ENCODE data around the gene FAM181A.

The FAM181A gene

DNA sequence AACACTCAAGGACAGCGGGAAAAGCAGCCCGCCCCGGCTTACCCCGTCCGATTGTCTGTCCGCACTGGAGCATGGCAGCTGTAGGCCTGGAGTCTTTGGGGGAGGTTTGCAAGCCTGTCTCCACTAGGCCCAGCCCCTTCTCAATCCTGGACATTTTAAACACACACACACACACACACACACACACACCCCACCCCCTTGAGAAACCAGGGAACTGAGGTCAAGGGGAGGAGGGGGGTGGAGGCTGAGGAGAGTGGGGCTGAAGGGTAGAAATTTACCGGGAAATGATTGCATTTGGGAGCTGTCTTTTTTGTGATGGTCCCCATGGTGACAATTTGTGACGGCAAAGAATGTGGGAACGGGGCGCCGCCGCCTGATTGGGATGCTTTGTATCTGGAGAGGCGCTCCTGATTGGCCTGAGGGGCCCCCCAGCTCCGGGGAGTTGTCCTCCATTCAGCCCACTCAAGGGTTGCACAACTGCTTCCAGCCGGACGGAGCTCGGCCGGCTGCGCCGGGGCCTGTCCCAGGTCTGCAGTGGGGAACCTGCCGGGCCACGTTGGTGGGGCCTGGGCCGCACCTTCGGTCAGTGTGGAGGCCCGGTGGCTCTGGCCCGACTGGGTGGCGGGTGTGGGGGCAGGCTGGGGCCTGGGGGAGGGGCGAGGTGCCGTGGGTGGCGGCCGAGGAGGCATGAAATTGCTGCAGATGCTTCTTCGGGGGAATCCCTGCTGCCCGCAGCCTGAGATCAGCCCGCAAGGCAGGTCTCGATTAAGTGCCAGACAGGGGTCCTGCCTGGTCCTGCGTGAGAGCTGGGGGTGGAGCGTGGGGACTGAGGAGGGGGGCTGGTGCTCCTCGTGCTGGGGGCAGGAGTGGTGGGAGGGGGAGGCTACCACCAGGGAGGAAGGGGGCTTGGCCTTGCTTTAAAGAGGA is at the start of gene FAM181A:
Gene FAM181A (plus strand): TSS at position 472 of the 927 bp plus-strand sequence. CDS start 942 bp downstream, outside the sequence.
- no peak for FAIRE-seq

- FAIRE-seq = no peak
Observed at GRCh38 chr14:93878212-93878611, 48.9 kb upstream of the FAM181A start.

GRCh38 chr14:93878871-93879270 is 48.3 kb upstream of the FAM181A start:
- no peak for FAIRE-seq

- FAIRE-seq = no peak
Observed at GRCh38 chr14:93879362-93879983, 47.7 kb upstream of the FAM181A start.

GRCh38 chr14:93880021-93880820 is 46.9 kb upstream of the FAM181A start:
- no peak for FAIRE-seq

DNA sequence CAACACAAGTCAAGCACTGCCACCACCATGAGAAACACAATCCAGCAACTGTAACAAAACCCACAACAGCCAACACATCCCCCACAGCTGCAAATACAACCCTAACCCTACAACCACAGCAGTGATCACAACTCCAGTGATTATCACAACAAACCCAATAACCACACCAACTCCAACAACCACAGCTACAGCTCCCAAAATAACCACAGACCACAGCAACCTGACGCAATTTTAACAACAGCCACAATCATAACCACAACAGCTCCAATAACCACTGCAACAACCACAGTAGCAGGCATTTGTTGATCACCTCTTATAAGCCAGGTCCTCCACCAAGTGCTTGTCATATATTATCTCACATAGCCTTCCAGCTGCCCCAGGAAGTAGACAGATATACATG is 42.2 kb upstream of the FAM181A start:
- no peak for FAIRE-seq

- no peak for FAIRE-seq
Observed at GRCh38 chr14:93888995-93889394, 38.1 kb upstream of the FAM181A start.

- FAIRE-seq = no peak
Observed at GRCh38 chr14:93889739-93890483, 37.2 kb upstream of the FAM181A start.

DNA sequence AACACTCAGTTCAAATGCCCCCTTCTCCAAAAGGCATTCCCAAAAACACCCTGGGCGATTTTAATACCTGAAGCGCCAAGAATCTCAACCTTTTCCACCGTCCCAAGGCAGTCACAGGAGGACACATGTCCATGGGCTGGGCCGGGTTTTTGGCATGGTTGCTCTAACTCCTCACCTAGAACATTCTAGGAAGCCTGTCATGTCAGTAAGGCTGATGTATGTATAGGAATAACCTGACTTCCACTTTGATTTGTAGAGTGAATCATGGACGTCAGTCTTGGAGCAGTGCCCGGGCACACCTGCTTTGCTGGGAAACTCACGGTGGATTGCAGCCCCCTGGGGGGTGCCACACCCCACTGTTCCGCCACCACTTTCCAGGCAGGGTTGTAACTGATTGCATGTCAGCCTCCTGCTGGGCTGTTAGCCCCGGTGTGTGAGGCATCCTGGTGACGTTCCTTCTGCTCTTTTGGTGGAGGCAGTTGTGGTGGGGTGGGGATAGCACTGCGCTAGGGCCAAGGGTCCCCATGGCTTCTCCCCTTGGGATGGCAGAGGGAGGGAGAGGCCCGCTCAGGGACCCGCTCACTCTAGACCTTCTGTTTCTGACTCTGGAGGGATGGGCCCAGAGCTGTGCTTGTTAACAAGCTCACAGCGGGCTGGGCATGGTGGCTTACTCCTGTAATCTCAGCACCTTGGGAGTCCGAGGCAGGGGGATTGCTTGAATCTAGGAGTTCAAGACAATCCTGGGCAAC is 35.2 kb upstream of the FAM181A start:
- FAIRE-seq = no peak

DNA sequence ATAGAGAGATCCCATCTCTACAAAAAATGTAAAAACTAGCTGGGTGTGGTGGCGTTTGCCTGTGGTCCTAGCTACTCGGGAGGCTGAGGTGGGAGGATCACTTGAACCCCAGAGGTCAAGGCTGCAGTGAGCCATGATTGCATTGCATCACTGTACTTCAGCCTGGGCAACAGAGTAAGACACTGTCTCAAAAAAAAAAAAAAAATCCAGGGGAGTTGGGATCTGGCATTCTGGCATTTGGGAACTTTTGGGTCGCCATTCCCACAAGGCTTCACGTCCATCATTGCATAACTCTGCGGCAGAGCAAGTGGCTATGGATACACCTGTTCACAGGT is 34.7 kb upstream of the FAM181A start:
- FAIRE-seq = no peak

- FAIRE-seq = no peak
Observed at GRCh38 chr14:93892923-93893558, 34.1 kb upstream of the FAM181A start.

DNA sequence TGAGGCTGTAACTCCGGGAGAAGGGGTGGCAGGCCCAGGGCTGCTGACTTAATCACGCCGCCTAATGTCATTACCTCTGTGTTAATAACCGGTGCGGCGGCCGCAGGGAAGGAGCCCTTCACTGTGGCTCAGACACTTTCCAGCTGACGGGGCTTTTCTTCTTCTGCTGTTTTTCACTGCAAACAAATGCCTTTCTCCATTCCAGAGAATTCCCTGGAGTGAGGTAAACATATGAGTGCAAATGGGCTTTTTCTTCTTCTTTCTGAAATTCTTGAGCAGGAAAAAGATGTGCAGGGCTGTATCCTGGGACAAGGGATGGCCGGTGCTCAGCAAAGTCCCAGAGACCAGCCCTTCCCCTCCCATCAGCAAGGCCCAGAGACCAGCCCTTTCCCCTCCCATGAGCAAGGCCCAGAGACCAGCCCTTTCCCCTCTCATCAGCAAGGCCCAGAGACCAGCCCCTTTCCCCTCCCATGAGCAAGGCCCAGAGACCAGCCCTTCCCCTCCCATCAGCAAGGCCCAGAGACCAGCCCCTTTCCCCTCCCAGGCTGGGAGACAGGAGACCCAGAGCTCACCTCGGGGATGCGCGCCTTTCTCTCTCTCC is 33.4 kb upstream of the FAM181A start:
- no peak for FAIRE-seq

GRCh38 chr14:93895023-93895604 is 32.0 kb upstream of the FAM181A start:
- FAIRE-seq = no peak

DNA sequence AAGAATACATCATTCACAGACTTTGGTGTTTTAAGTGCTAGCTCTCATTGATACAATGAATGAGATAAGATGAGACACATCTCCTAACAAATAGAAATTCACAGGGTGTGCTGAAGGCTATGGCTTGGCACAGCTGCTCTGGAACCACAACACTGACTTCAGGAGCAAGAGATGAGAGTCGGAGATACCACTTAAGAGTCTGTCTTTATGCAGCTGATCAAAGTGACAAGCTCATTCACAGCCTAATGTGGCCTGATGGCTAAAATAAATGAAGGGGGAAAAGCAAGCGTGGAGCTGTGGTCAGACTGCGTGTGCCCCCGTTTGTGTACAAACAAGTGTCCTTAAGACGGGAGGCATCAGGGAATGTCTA is 29.7 kb upstream of the FAM181A start:
- FAIRE-seq = no peak

DNA sequence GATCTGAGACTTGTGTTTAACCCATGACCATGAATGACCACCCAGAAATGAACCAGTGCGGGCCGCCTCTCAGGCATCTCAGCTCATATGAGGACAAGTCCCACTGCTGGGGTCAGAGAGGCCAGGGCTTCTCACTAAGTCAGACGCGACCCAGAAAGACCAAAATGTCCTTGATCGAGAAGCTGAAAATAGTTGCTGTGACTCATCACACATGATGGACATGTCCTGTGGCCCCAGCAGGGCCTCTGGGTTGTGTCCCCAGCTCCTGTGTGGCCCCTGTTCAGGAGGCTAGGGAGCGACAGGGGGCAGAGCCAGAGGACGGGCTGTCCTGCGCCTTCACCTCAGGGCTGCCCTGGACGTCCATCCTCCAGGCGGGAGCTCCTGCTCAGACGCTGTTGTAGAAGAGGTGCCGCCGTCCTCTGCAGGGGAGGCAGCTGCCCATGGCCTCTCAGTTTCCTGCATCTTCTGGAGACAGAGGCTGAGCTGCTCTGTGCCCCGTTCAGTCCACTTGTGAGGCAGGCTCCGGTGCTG is 29.0 kb upstream of the FAM181A start:
- FAIRE-seq = no peak

DNA sequence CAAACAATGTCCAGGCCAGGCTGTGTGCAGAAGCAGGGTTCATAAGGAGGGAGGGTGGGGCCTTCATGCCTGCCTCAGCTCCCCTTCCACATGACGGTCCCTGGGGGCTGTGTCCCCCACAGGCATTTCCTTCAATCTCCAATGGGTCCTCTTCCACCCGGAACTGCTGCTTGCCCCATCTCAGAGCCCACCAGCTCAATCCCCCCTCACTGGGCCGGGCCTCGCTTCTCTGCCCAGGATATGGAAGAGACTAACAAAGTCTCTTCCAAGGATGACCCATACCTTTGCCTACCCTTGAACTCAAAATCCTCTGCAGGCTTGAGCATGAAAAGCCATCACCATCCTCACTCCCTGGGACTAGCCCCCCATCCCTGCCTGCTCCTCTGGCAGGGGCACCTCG is 28.4 kb upstream of the FAM181A start:
- FAIRE-seq = no peak

DNA sequence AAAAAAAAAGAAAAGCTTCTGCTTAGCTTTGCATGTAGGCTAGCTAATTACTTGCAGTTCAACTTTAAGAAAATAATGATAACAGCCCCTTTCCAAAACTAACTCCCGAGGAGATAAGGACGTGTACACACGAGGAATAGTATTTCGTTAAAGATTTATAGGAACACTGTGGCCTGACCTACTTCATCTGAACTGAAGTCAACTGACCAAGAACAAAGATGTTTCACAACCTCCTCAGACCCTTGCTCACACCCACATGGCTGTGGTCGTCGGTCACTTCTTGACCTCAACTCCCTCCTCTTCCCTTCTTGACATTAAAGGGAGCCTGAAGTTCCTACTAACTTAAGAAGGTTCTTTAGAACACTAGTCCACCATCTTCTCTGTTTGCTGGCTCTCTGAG is 25.3 kb upstream of the FAM181A start:
- FAIRE-seq = no peak

DNA sequence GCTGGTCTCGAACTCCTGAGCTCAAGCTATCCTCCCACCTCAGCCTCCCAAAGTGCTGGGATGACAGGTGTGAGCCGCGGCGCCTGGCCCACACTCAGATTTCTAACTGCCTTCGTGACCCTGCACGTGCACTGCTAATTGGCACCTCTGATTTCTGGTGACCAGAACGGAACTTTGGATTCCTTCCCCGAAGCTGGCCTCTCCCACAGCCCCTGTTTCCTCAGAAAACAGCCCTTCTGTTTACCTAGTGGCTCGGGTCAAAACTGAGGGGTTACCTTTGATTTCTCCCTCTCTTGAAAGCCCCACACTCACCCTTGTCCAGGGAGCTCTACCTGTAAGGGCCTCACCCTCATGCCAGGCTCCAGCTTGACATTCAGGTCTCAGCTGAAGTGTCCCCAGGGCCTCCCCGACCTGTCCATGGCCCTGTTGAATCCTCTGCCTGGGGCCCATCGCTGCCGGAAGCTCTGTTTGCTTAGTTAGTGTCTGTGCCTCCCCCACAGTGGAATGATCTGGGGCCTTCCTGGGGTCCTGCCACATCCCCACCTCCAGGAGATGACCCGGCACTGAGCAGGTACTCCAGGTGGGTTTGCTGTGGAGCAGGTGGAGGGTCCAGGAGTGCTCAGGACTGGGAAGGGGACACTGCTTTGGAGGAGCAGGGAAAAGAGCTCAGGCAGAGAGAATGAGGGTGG is 24.4 kb upstream of the FAM181A start:
- FAIRE-seq = no peak

- no peak for FAIRE-seq
Observed at GRCh38 chr14:93903342-93904184, 23.6 kb upstream of the FAM181A start.
